ENCODE measurements around the gene FGF19. TPM values are rescaled to one million over a fixed set of nuclear protein-coding genes. Genes with fewer than 3 reads are reported as not detected.

The FGF19 gene
- total and polyA plus RNA-seq, 9 of the 15 experiments (the other 6 are each of a cell fraction or from before 2014, with no cell fraction given): 0.11 TPM; not detected in 8

- 2% methylated on average over 13 of the region's 13 CpGs for WGBS (ENCODE audit: insufficient coverage, low coverage, missing lambda C conversion rate)
- Histone ChIP-seq H3K9ac (ENCODE audit: insufficient read depth in 1 of 2, low read depth in 2 of 2, low read length in 2 of 2) (no peak overlapping the region), H3K9me3 (replicated peaks; ENCODE audit: control insufficient read depth, insufficient read depth, low read depth, low read length) (no peaks in the 10 kb centered on the region), H3K27me3 (ENCODE audit: control insufficient read depth in 2 of 2, insufficient read depth in 2 of 2, low read length in 2 of 2) (peaks cover 32 to 73% of the 10 kb centered on the region in 2 experiments), H3K79me2 (ENCODE audit: control insufficient read depth, insufficient read depth, low read length) (no peaks in the 10 kb centered on the region), H3K4me1 (replicated peaks in 1 of 2; ENCODE audit: control insufficient read depth in 2 of 2, insufficient read depth in 2 of 2, low read length in 2 of 2) (no peaks in the 10 kb centered on the region; a peak in 1 of 5 replicates), H3K36me3 (ENCODE audit: control insufficient read depth, insufficient read depth, low read length) (no peaks in the 10 kb centered on the region), H2AFZ (ENCODE audit: low read depth, low read length) (no peak overlapping the region), H4K20me1 (replicated peaks; ENCODE audit: control insufficient read depth, insufficient read depth, low read length) (0 out of 2 replicates have a peak, but pooled peaks cover 6% of the 10 kb centered on the region), H3K4me3 (no peak overlapping the region), H3K27ac (ENCODE audit: extremely low read depth, low read depth, low read length) (no peak overlapping the region), H3K4me2 (ENCODE audit: insufficient read depth, low read length) (no peak overlapping the region), H3K9me1 (ENCODE audit: control insufficient read depth, insufficient read depth, low read length) (no peaks in the 10 kb centered on the region)
- FAIRE-seq: no peak
- ChIA-PET POLR2A (interaction anchor here (0.7 kb wide), 2 partner anchors 9 to 12 kb away, joined by 3 read pairs; no protein-coding TSS in a partner anchor), CTCF (ENCODE audit: low intra/inter-chr PET ratio) (no interaction called here)
- BruUV-seq (replicated peaks): no TSS peak
- peak; percentile 58 to 75 (median 70) for DNase-seq (ENCODE audit: extremely low read depth in 1 of 4, low spot score in 3 of 4)
- ATAC-seq: peak; percentile 89
- in situ Hi-C loops (cut with MboI): loop anchor here (10.0 kb wide), 1 partner anchor 467 kb away; no protein-coding TSS in a partner anchor
- intact Hi-C loops (cut with micrococcal nuclease): no loop called here
- TF ChIP-seq STAG1 (CRISPR knock-in tag; IDR thresholded peaks at IDR 0.05; ENCODE audit: borderline replicate concordance): peak; percentile 10; the same call in 1 of the 2 replicates
- no peak for TF ChIP-seq RBM34 (IDR thresholded peaks at IDR 0.05; ENCODE audit: borderline replicate concordance, insufficient read depth, low read length)
- no peak for TF ChIP-seq PURB (CRISPR knock-in tag; IDR thresholded peaks at IDR 0.05; ENCODE audit: low read depth)
- peak in 1 of 2 experiments; percentile 54; a peak in 2 of 4 replicates for TF ChIP-seq RAD21 (CRISPR knock-in tag; conservative IDR thresholded peaks at IDR 0.05 in 1 of 2, IDR thresholded peaks at IDR 0.05 in 1 of 2)
- no peak for TF ChIP-seq TGIF2 (CRISPR knock-in tag; IDR thresholded peaks at IDR 0.05)
- peak; percentile 31; the same call in 1 of the 2 replicates for TF ChIP-seq SMC3 (conservative IDR thresholded peaks at IDR 0.05; ENCODE audit: insufficient read depth, low read depth, low read length)
- TF ChIP-seq ZBTB7A (IDR thresholded peaks at IDR 0.05; ENCODE audit: borderline replicate concordance, control insufficient read depth, low read depth, low read length): peak; percentile 49; the same call in 1 of the 2 replicates
- TF ChIP-seq ZFX (CRISPR knock-in tag; IDR thresholded peaks at IDR 0.05): no peak
- no peak for TF ChIP-seq SP1 (CRISPR knock-in tag; IDR thresholded peaks at IDR 0.05)
- TF ChIP-seq ZNF263 (CRISPR knock-in tag; IDR thresholded peaks at IDR 0.05; ENCODE audit: borderline replicate concordance): 0 out of 2 replicates have a peak, but pooled peaks have one; percentile 10
- TF ChIP-seq ZNF780A (CRISPR knock-in tag; IDR thresholded peaks at IDR 0.05): no peak
- peak; percentile 31; the same call in 1 of the 2 replicates for TF ChIP-seq REST (IDR thresholded peaks at IDR 0.05; ENCODE audit: borderline replicate concordance)
- no peak for TF ChIP-seq REST (CRISPR knock-in tag; IDR thresholded peaks at IDR 0.05; ENCODE audit: low read depth)
These were observed 14.3 kb upstream of the FGF19 start for GRCh38 chr11:69718147-69718546.
